ENCODE results near the gene HYCC2.
A peak's percentile ranks its signal among the peaks of the same experiment; 100 is the strongest.
"Not testable (repeated sequence)": the region's sequence is repeated elsewhere in the genome, so short reads cannot be mapped to it uniquely, and the experiment has no call there.

HYCC2 gene

DNA sequence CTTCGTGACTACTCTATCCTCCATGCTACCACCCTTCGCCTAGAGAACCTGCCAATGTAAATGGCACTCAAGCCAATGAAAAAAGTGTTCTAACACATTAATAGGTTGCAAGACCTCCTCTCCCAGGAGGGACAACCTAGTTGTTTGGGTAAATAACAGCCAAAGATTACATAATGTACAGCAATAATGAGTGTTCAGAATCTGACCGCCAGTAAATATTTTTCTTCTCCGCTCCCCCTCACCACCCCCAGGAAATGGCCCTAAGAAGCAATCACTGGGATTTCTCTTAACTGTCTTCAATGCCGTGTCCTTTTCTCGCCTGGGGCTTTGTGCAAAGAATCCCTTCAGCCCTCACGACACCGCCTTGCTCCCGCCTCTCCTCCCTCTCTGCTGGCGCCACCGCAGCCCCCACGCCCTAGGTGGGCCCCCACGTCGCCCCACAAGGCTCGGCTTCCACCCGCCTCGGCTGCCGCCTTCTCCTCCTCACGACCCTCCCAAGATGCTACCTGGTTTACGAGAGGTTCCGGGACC, 458 bp downstream of the HYCC2 start:
- no peak for DNase-seq

DNA sequence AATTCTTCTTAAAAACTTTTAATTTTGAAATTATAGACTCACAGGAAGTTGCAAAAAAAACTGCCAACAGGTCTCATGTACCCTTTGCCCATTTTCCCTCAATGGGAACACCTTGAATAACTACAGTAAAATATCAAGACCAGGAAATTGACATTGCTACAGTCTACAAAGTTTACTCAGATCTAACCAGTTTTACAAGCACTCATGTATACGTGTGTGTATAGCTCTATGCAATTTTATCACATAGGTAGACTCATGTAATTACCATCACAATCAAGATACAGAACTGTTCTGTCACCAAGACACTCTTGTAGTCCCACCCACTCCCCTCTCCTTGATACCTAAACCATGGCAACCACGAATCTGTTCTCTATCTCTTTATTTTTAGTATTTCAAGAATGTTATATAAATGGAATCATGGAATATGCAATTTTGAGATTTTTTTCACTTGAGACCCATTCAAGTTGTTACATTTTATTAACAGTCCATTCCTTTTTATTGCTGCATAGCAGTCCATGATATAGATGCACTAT, 6.6 kb downstream of the HYCC2 start:
- DNase-seq = no peak

DNA sequence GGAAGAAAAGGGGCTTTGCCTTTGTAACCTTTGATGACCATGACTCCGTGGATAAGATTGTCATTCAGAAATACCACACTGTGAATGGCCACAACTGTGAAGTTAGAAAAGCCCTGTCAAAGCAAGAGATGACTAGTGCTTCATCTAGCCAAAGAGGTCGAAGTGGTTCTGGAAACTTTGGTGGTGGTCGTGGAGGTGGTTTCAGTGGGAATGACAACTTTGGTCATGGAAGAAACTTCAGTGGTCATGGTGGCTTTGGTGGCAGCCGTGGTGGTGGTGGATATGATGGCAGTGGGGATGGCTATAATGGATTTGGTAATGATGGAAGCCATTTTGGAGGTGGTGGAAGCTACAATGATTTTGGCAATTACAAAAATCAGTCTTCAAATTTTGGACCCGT, 8.0 kb downstream of the HYCC2 start:
- peak; percentile 68 for DNase-seq

DNA sequence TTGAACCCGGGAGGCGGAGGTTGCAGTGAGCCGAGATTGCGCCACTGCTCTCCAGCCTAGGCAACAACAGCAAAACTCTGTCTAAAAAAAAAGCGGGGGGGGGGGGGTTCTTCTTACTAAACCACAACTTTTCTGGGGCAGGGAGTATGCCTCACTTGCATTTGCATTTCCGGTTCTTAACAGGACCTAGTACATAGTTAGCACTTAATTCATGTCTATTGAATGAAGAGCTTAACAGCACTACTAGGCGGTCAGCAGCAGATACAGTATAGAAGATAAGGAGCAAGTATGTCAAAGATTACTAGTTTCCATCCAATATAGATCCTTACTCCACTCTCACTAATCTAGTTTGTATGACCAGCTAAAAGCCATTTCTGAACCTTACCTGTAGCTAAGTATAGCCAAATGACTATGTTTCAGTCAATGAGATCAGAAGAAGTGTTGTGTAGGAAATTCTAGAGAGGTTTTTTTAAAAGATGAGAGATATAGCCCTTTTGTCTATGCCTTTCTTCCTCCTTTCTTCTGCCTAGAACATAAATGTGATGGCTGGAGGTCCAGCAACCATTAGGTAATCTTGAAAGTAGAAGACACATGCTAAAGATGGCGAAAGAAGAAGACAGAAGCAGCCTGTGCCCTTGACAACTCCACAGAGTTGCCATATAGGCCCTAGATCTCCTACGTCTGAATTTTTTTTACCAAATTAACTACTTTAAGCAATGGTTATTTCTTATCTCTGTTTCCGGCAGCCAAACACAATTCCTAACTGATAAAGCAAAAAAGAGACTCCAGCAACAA, 11.3 kb downstream of the HYCC2 start:
- DNase-seq = no peak

DNA sequence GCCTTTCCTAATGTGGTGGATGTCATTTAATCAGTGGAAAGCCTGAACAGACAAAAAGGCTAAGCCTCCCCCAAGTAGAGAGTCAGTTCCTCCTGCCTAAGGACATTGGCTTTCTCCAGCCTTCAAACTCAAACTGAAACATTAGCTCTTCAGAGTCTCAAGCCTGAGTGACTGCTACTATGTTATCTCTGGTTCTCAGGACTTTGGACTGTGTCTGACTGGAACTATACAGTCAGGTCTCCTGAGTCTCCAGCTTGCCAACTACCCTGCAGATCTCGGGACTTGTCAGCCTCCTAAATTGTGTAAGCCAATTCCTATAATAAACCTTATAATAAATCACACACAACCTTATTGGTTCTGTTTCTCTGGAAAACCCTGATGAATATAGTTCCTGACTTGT, 12.6 kb downstream of the HYCC2 start:
- no peak for DNase-seq

DNA sequence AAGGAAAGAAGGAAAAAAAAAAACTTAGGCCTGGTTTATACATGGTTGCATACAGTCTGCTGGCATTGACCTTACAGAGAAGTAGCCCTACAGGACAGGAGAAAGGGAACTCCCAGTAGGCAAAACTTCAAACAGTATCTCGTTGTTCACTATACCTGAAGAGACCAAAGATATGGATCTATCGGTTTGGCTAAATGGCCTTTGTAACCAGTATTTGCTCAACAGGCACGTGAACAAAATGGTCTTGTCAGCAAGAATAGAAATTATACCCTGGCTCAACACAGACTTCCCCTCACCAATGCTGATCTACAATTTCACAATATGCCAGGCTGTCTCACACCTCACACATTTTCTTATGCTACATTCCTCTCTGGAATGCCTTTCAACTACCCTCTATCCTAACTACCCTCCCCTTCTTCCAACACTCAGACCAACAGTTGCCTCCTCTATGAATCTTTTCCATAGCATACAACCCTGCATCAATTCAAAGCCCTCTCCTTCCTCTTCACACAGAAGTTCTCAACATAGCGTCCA, 13.7 kb downstream of the HYCC2 start:
- no peak for DNase-seq

DNA sequence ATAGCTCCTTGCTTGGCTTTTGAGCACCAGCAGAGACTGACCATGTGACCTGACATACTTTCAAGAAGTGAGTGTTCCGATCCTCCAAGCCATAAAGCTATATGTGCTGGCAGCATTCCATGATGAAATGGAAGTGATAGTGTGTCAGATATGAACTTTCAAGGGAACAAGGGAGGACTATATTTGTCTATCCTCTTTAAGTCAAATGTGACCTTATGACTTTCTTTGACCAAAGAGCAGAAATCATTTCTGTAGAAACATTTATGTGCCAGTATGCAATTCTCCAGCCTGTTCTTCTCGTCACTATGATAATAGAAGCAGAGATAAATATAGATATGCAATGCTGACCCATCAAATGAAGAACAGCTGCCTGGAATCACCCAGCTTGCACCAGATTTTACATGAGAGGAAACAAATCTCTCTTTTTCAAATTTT, 14.4 kb downstream of the HYCC2 start:
- DNase-seq = no peak

DNA sequence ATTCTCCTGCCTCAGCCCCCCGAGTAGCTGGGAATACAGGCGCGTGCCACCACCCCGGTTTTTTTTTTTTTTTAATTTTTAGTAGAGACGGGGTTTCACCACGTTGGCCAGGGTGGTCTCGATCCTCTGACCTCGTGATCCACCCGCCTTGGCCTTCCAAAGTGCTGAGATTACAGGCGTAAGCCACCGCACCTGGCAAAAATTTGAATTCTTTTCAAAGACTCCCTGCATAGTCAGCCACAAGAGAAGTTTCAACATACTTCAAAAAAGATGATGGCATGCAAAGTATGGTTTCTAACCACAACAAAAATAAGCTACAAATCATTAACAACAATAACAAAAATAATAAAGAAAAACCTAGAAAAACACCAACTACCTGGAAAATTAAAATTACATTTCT, 22.0 kb downstream of the HYCC2 start:
- DNase-seq = no peak

DNA sequence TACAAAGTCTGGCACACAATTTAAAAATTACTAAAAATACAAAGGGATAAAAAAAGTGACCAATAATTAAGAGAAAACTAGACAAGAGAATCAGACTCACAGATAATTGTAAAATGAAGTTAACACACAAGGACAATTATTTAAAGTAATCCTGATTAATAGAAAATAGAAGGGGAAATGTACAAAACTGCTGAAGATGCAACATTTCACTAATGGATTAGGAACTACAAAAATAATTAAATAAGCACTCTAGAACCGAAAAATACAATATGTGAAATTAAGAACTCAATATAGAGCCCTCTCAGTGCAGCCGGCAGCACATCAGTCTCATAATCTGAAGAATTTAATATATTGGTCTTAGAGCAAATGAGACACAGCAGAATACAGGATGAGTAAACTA, 24.6 kb downstream of the HYCC2 start:
- DNase-seq = no peak

DNA sequence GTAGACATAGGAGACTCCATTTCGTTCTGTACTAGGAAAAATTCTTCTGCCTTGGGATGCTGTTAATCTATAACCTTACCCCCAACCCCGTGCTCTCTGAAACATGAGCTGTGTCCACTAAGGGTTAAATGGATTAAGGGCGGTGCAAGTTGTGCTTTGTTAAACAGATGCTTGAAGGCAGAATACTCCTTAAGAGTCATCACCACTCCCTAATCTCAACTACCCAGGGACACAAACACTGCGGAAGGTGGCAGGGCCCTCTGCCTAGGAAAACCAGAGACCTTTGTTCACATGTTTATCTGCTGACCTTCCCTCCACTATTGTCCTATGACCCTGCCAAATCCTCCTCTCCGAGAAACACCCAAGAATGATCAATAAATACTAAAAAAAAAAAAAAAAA, 28.4 kb downstream of the HYCC2 start:
- not testable (repeated sequence) for DNase-seq

DNA sequence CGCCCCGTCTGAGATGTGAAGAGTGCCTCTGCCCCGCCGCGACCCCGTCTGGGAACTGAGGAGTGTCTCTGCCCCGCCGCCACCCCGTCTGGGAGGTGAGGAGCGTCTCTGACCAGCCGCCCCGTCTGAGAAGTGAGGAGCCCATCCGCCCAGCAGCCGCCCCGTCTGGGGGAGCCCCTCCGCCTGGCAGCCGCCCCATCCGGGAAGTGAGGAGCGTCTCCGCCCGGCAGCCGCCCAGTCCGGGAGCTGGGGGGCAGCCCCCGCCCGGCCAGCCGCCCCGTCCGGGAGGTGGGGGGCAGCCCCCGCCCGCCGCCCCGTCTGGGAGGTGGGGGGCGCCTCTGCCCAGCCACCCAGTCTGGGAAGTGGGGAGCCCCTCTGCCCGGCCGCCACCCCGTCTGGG, 29.0 kb downstream of the HYCC2 start:
- not testable (repeated sequence) for DNase-seq

DNA sequence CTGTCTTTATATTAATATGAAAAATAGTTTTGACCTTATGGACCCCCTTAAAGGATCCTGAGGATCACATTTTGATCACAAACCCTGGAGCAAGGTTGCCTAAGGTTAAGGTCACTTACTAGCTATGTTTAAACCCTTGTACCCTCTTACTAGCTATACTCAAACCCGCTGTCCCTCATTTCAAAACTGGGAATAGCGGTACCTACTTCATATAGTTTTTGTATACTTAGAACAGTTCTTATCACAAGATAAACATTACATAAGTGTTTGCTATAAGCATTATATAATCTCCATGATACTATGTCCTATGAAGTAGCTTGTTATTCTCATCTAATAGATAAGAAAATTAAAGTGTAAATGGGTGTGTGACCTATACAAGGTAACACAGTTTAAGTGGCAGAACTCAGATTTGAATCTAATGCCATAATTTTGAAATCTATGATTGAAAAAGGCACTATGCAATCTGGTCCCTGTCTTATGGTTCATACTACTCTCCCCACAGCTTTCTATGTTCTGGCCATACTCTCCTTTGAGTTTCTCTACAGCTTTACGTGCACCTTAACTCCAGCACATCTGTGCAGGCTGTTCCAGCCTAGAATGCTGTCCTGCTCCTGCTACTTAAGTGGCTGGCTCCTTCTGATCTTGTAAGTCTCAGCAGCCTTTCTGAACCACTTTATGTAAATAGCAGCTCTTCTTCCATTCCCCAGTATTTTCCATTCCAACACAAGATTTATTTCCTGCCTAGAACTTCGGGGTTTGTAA, 30.4 kb downstream of the HYCC2 start:
- DNase-seq = no peak

DNA sequence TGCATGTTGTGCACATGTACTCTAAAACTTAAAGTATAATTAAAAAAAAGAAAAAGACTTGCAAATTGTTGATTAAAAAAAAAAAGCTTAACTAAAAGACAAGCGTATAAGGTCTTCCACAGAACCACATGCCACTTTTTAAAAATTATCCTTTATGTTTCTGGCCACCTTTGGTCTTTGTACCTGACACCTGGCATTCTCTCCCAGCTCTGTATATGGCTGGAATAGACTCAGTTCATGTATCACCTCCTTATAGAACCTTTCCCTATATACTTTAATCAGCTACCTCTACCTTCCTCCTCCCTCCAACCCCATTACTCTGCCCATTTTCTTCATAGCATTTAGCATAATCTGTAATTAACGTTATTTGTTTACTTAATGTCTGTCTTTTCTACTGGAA, 32.6 kb downstream of the HYCC2 start:
- DNase-seq = no peak

DNA sequence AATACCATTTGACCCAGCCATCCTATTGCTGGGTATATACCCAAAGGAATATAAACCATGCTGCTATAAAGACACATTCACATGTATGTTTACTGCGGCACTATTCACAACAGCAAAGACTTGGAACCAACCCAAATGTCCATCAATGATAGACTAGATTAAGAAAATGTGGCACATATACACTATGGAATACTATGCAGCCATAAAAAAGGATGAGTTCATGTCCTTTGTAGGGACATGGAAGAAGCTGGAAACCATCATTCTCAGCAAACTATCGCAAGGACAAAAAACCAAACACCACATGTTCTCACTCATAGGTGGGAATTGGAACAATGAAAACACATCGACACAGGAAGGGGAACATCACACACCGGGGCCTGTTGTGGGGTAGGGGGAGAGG, 33.1 kb downstream of the HYCC2 start:
- DNase-seq = not testable (repeated sequence)

DNA sequence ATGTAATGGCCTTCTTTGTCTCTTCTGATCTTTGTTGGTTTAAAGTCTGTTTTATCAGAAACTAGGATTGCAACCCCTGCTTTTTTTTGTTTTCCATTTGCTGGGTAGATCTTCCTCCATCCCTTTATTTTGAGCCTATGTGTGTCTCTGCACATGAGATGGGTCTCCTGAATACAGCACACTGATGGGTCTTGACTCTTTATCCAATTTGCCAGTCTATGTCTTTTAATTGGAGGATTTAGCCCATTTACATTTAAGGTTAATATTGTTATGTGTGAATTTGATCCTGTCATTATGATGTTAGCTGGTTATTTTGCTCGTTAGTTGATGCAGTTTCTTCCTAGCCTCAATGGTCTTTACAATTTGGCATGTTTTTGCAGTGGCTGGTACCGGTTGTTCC, 37.1 kb downstream of the HYCC2 start:
- DNase-seq = not testable (repeated sequence)

DNA sequence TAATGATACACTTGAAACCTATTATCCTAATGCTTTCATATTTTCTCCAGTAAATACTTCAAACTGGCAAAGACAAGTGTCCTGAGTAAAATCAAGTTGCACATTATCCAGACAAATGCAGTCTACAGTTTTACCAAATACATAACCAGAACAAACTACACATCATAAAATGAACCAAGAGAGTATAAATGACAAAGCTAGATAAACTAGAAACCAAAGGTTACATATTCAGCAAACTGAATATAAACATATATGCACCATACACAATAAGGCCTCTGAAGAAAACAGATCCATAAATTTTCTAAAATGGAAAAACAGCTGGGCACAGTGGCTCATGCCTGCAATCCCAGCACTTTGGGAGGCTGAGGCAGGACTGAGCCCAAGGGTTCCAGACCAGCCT, 47.0 kb downstream of the HYCC2 start:
- no peak for DNase-seq

DNA sequence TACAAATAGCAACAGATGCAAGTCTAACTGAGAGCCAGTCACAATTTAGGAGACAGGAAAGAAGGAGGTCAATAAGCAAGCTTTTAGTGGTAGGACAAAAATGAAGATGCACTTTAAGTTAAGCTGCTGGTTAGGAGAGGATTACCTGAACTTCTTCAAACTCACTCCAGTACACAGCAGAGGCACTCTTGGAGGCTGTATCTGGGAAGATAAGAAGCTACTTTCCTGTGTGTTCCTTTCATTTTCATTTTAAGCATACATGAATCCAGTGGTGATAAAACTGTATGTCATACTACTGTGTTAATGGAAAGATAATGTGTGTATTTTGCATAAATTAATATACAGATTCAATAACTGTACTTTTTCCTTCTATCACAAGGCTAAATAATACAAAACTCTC, 49.6 kb downstream of the HYCC2 start:
- DNase-seq = no peak
